NT2/D1 (cell line): ENCODE results near the gene ZAP70.

Experiments used
- DNase-seq: peaks from one replicate; pipeline ENCODE4 v3.0.0-alpha.2; 2011; ENCODE audit warnings: low read depth, low spot score
- H3K27me3 ChIP-seq: 2 replicates; pipeline ENCODE4 v1.6.0; 2011; ENCODE audit warnings: mild to moderate bottlenecking; ENCODE audit not compliant: insufficient read length, insufficient read depth
- H3K36me3 ChIP-seq: 2 replicates; pipeline ENCODE4 v1.6.1; 2011; ENCODE audit warnings: mild to moderate bottlenecking, low read length, mixed read lengths; ENCODE audit not compliant: insufficient read depth, insufficient read length
- H3K4me1 ChIP-seq: 2 replicates; pipeline ENCODE4 v1.5.1; 2011; ENCODE audit not compliant: insufficient read depth, insufficient read length
- H3K4me3 ChIP-seq: 2 replicates; pipeline ENCODE4 v1.5.1; 2011; ENCODE audit warnings: low read depth; ENCODE audit not compliant: insufficient read length
- H3K9ac ChIP-seq: 2 replicates; pipeline ENCODE4 v1.6.0; 2011; ENCODE audit warnings: low read depth; ENCODE audit not compliant: insufficient read length
- H3K9me3 ChIP-seq: 2 replicates; pipeline ENCODE4 v1.5.1; 2011; ENCODE audit warnings: mild to moderate bottlenecking, low read length; ENCODE audit not compliant: insufficient read depth
- SUZ12 ChIP-seq: IDR thresholded peaks from 2 replicates; pipeline ENCODE4 v1.6.1; 2011; ENCODE audit not compliant: insufficient read length, insufficient read depth; ENCODE audit errors: extremely low read depth
- YY1 ChIP-seq: IDR thresholded peaks from 2 replicates; pipeline ENCODE4 v1.6.1; 2011; ENCODE audit not compliant: insufficient read length, insufficient read depth
- ZNF274 ChIP-seq: IDR thresholded peaks from 2 replicates; pipeline ENCODE4 v1.6.1; 2011; ENCODE audit warnings: mild to moderate bottlenecking, low read depth, low read length

ZAP70 gene

DNA sequence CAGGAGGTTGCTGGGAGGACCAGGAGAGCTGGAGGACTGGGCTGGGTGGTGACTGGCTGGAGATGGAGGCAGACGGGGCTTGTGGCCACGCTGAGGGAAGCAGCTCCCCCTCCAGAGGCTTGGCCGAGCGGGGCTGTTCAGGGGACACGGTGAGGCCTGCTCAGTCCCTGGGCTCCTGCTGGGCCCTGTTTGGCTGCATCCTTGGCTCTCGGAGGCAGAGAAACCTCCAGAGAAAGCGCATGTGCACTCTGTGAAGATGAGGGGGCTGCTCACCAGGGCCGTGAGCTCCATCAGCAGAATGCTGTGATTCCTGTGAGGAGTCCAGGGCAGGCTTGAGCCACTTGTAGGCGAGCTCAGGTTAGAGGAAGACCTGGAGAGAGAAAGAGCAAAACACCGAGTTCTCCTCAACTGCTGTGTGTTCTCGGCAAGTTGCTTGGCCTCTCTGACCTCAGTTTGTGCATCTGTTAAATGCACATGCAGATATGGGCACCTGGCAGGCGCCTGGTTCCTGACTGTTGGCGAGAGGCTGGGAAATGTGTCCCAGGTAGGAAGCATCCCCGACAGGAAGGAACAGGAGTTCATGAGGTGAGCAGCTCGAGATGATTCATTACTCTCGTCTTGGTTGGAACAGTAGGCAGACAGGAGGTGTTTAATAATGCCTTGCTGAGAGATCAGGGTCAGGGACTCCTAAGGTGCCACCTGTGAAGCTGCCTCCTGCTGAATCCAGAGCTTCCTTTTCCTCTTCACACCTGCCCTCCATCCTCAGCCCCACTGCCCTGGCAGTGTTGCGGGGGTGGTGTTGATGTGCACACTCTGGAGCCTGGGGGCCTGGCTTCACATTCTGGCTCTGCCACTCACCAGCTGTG lies 941 bp downstream of the ZAP70 start:
- TF ChIP-seq ZNF274: no peak
- no peak for TF ChIP-seq YY1
- TF ChIP-seq SUZ12: no peak
- H3K36me3 ChIP-seq: no peaks in the 10 kb centered on the region
- no peak for DNase-seq
- no peaks in the 10 kb centered on the region for H3K9me3 ChIP-seq
- H3K4me3 ChIP-seq: no peak overlapping the region
- H3K9ac ChIP-seq: no peak overlapping the region
- H3K4me1 ChIP-seq: peaks cover 38% of the 10 kb centered on the region
- no peaks in the 10 kb centered on the region for H3K27me3 ChIP-seq

DNA sequence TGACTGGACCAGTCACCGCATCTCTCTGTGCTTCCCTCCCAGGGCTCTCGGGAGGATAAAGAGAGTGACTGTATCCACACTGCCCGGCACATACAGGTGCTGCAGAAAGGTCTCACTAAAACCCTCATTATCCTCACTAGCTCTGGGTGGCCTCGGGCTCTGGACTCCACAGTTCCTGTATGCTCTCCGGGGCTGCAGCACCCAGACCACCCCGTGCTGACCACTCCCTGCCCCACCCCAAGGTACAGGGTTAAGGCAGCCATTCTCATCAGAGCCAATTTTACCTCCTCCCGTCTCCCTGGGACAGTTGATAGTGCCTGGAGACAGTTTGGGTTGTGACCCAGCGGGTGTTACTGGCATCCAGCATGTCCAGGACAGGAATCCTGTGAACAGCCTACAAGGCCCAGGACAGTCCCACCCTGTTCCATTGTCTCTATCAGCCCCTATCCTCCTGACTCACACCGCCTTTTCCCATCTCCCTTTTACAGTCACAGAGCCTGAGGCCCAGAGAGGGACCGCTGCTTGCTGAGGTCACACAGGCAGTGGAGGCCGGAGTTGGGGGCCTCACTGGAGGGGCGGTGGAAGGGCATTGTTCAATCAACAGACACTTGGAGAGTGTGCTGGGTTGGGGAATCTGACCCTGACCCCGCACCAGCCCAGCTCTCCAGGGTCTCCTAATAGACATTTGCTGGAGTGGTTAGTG lies 1.7 kb downstream of the ZAP70 start:
- no peak overlapping the region for H3K4me3 ChIP-seq
- no peaks in the 10 kb centered on the region for H3K36me3 ChIP-seq
- no peak for DNase-seq
- H3K9me3 ChIP-seq: no peaks in the 10 kb centered on the region
- no peak overlapping the region for H3K9ac ChIP-seq
- H3K4me1 ChIP-seq: peaks cover 38% of the 10 kb centered on the region
- TF ChIP-seq ZNF274: no peak
- no peak for TF ChIP-seq SUZ12
- TF ChIP-seq YY1: no peak
- no peaks in the 10 kb centered on the region for H3K27me3 ChIP-seq

DNA sequence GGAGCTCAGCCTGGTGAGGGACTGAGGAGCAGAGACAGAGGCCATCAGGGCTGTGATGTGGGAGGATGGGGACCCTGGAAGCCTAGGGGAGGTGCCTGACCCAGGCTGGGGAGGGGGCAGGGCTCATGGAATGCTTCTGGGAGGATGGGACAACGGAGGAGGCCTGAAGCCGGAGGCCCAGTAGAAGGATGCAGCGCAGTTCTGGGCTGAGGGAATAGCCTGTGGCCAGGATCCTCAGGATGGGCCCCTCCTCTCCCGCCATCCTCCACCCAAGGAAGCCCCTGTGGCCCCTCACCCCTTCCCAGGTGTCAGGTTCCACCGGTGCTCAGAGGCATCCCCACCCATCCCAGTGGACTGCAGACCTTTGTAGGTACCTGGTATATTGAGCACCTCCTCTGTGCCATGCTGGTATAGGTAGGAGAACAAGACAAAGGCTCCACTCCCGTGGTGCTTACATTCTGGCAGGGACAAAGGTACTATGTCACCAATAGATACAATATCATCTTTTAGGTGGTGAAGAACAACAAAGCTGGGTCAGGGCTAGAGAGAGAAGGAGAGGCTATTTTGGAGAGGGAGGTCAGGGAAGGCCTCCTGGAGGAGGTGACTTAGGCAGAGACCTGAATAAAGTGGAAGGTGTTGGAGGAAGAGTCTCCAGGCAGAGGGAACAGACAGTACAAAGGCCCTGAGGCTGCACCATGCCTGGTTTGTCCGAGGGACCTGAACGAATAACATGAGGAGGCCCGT lies 2.7 kb downstream of the ZAP70 start:
- H3K4me3 ChIP-seq: no peak overlapping the region
- H3K4me1 ChIP-seq: peaks cover 34% of the 10 kb centered on the region
- TF ChIP-seq YY1: no peak
- TF ChIP-seq ZNF274: no peak
- TF ChIP-seq SUZ12: no peak
- H3K9me3 ChIP-seq: no peaks in the 10 kb centered on the region
- DNase-seq: no peak
- no peaks in the 10 kb centered on the region for H3K27me3 ChIP-seq
- H3K9ac ChIP-seq: peak overlapping the region; percentile 12
- H3K36me3 ChIP-seq: no peaks in the 10 kb centered on the region

DNA sequence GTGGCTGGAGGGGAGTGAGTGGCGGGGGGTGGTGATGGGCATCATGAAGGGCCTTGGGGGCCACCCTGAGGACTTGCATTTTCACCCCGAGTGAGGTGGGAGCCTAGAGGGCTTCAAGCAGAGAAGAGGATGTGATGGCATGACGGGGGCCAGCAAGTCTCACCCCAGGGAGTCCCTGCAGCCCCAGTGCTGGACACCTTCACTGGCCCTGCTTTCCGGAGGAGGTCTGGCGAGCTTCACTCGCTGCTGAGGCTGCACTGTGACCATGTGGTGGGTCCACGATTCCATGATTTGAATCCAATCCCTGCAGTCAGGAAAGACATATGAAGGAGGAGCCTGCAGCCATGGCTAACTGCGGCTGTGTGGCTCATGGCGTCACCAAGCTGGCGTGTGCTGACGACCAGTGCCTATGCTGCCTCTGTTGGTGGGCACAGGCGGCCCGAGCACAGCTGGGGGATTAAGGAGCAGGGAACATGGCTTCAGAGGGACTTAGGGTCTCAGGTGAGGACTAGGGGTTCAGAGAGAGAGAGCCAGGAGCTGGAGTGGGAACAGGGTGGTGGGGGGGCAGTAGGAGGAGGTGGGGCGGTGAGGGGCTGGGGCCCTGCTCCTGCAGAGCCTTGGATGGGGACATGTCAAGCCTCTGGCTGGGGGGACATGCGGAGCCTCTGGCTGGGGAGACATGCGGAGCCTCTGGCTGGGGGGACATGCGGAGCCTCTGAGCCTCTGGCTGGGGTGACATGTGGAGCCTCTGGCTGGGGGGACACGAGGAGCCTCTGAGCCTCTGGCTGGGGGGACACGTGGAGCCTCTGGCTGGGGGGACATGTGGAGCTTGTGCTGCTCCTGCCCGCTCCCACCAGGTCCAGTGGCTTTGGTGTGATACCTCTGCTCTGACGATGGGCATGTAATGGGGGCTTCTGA lies 3.6 kb downstream of the ZAP70 start:
- Histone ChIP-seq H3K36me3 (no peaks in the 10 kb centered on the region), H3K27me3 (no peaks in the 10 kb centered on the region), H3K4me1 (peaks cover 32% of the 10 kb centered on the region), H3K9me3 (no peaks in the 10 kb centered on the region), H3K4me3 (no peak overlapping the region), H3K9ac (no peak overlapping the region)
- no peak for DNase-seq
- TF ChIP-seq ZNF274 (no peak), YY1 (no peak), SUZ12 (no peak)

DNA sequence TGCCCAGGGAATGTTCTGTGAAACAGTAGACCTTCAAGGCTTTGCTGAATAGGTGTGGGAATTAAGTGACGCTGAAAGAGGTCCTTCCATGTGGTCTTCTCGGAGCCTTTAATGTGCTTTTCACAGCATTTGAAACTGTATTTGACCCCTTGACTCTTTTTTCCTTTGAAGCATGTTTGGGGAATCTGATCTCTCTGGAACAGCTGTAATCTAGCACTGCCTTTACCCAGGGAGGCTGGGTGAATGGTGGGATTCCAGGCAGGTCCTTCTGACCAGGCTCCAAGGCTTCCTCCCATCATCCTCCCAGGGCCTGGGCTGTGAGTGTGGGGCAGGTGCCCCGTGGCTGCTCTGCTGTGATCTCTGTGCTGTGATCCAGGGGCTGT lies 4.2 kb downstream of the ZAP70 start:
- Histone ChIP-seq H3K36me3 (no peaks in the 10 kb centered on the region), H3K27me3 (no peaks in the 10 kb centered on the region), H3K4me3 (no peak overlapping the region), H3K4me1 (peaks cover 31% of the 10 kb centered on the region), H3K9me3 (no peaks in the 10 kb centered on the region), H3K9ac (no peak overlapping the region)
- no peak for TF ChIP-seq YY1
- TF ChIP-seq SUZ12: no peak
- TF ChIP-seq ZNF274: no peak
- DNase-seq: no peak

DNA sequence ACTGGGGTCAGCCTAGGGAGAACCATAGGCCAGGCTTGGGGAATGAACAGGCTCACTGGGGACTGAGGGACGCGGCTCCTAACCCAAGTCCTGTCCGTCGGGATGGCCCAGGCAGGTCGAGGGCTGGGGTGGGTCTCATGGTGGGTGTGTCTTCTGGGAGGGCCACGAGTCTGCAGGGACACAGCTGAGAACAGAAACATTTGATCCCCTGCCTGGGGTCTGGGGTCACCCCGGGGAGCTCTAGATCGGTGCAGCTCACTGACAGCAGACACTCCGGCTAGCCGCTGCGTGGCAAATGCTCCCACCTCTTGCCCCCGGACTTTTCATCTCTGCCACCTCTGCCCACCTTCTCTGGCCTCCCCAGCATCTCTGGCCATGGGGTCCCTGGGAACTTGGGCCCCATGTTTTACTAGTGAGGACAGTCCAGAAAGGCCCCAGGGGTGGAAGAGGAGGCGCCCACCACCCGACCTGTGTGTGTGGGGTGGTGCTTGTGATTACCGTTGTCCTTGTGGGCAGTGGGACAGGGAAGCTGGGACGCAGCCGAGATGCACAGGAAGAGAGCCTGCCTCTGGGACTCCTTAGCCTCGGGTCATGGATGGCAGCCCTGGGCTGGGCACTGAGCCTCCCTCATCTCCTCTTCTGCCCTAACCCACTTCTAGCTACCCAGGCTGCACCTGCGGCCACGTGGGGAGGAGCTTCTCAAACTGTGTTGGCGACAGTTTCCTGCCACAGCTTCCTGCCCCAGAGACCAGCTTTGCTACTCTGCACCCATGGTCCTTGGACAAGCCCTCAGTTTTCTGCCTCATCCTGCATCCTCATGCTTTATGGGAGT lies 4.9 kb downstream of the ZAP70 start:
- no peak overlapping the region for H3K4me3 ChIP-seq
- no peaks in the 10 kb centered on the region for H3K27me3 ChIP-seq
- H3K9me3 ChIP-seq: no peaks in the 10 kb centered on the region
- H3K9ac ChIP-seq: no peak overlapping the region
- no peak for DNase-seq
- H3K4me1 ChIP-seq: peaks cover 25% of the 10 kb centered on the region
- no peaks in the 10 kb centered on the region for H3K36me3 ChIP-seq
- no peak for TF ChIP-seq ZNF274
- TF ChIP-seq YY1: no peak
- TF ChIP-seq SUZ12: no peak
